Posterior vena cava (tissue), 2 donors: ENCODE results near the gene FILIP1. TPM values are rescaled to one million over a fixed set of nuclear protein-coding genes. Genes with fewer than 3 reads are reported as not detected.

Experiments
- DNase-seq: peaks from one replicate; pipeline ENCODE4 v3.0.0-alpha.2; 2020; ENCODE audit warnings: low spot score
- intact Hi-C, 2 donors: fragments of 100-400 bp; cut with DNase I; formaldehyde crosslinking; loops; one replicate each; pipeline versions ENCODE4 v1.14.1 to v1.14.2; 2022 to 2023
- total RNA-seq, 2 donors: library from RNA; stranded (reverse); fragmentation: NEBNext Ultra II Directional; extraction: Animal tissue kit (Norgen Biotek cat#: 25700); gene quantifications; one replicate each; pipeline ENCODE4 v1.2.1, GENCODE V29; 2021
- donor health status: DM: yes; HTN: yes; CAD: no.
- donor health status: DM: yes; HTN: yes; CAD: no.

The FILIP1 gene
- total RNA-seq, 2 donors from 2014 or later = 40.3 to 43.2 TPM

GRCh38 chr6:75290136-75290945 lies 203.3 kb downstream of the FILIP1 start:
- intact Hi-C loops = loop anchor here in 1 of 2 donors (5.0 kb wide), 1 partner anchor 217 kb away; no protein-coding TSS in a partner anchor
- no peak for DNase-seq

- intact Hi-C loops = no loop called here
Measured at GRCh38 chr6:75288023-75288422, 205.6 kb downstream of the FILIP1 start.

GRCh38 chr6:75287424-75287823 lies 206.2 kb downstream of the FILIP1 start:
- no peak for DNase-seq
- intact Hi-C loops = no loop called here

More at GRCh38 chr6:75288023-75288422, 205.6 kb downstream of the FILIP1 start:
- DNase-seq = no peak

- DNase-seq = no peak
- intact Hi-C loops = no loop called here
Measured at GRCh38 chr6:75286955-75287354, 206.6 kb downstream of the FILIP1 start.

- intact Hi-C loops = no loop called here
- no peak for DNase-seq
Measured at GRCh38 chr6:75285283-75285639, 208.3 kb downstream of the FILIP1 start.

GRCh38 chr6:75284632-75285282 lies 208.8 kb downstream of the FILIP1 start, which contains the start of gene TMEM30A:
TSS of gene TMEM30A (minus strand) at chr6:75284792. CDS start at chr6:75284638, 154 bp downstream.
- intact Hi-C loops = no loop called here

GRCh38 chr6:75283907-75284631 lies 209.5 kb downstream of the FILIP1 start:
- DNase-seq = no peak
- intact Hi-C loops = no loop called here

More at GRCh38 chr6:75284632-75285282, 208.8 kb downstream of the FILIP1 start, which contains the start of gene TMEM30A:
- DNase-seq = peak; percentile 99

- no peak for DNase-seq
- intact Hi-C loops = no loop called here
Measured at GRCh38 chr6:75282706-75283105, 210.9 kb downstream of the FILIP1 start.

- intact Hi-C loops = no loop called here
- DNase-seq = no peak
Measured at GRCh38 chr6:75281653-75282052, 211.9 kb downstream of the FILIP1 start.

GRCh38 chr6:75280131-75280855 lies 213.3 kb downstream of the FILIP1 start:
- no peak for DNase-seq
- intact Hi-C loops = no loop called here

- intact Hi-C loops = no loop called here
- DNase-seq = no peak
Measured at GRCh38 chr6:75279418-75279817, 214.2 kb downstream of the FILIP1 start.

- intact Hi-C loops = no loop called here
Measured at GRCh38 chr6:75278474-75279077, 215.0 kb downstream of the FILIP1 start.

GRCh38 chr6:75275067-75275466 lies 218.5 kb downstream of the FILIP1 start:
- no peak for DNase-seq
- intact Hi-C loops = no loop called here

More at GRCh38 chr6:75278474-75279077, 215.0 kb downstream of the FILIP1 start:
- DNase-seq = no peak

- DNase-seq = no peak
- intact Hi-C loops = no loop called here
Measured at GRCh38 chr6:75273009-75273408, 220.6 kb downstream of the FILIP1 start.

GRCh38 chr6:75272145-75272840 lies 221.3 kb downstream of the FILIP1 start:
- intact Hi-C loops = no loop called here
- DNase-seq = no peak

- intact Hi-C loops = loop anchor here (5.0 to 10.0 kb wide), 2 partner anchors 246 to 258 kb away; no protein-coding TSS in a partner anchor
- no peak for DNase-seq
Measured at GRCh38 chr6:75268988-75269354, 224.6 kb downstream of the FILIP1 start.

GRCh38 chr6:75268121-75268987 lies 225.2 kb downstream of the FILIP1 start:
- no peak for DNase-seq
- intact Hi-C loops = loop anchor here (5.0 to 10.0 kb wide), 2 partner anchors 246 to 259 kb away; no protein-coding TSS in a partner anchor
